Endothelial cell (in vitro differentiated cells): ENCODE measurements around the gene OR5J2. TPM values are rescaled to one million over a fixed set of nuclear protein-coding genes. Genes with fewer than 3 reads are reported as not detected.
"Not testable (repeated sequence)": the region's sequence is repeated elsewhere in the genome, so short reads cannot be mapped to it uniquely, and the experiment has no call there.

Experiments
- DNase-seq: peaks from one replicate; pipeline ENCODE4 v3.0.0; 2021; ENCODE audit warnings: low spot score
- H3K27ac Mint-ChIP-seq: one replicate; pipeline ENCODE4 v1.8.0; 2021; ENCODE audit warnings: mixed read lengths, inconsistent platforms; ENCODE audit not compliant: unreplicated experiment
- H3K27me3 Mint-ChIP-seq: one replicate; pipeline ENCODE4 v1.8.0; 2021; ENCODE audit warnings: mild to moderate bottlenecking, moderate library complexity, mixed read lengths, inconsistent platforms; ENCODE audit not compliant: unreplicated experiment
- H3K36me3 Mint-ChIP-seq: one replicate; pipeline ENCODE4 v1.8.0; 2021; ENCODE audit warnings: mild to moderate bottlenecking, low read depth, mixed read lengths, inconsistent platforms; ENCODE audit not compliant: unreplicated experiment
- H3K4me1 Mint-ChIP-seq: one replicate; pipeline ENCODE4 v1.8.0; 2021; ENCODE audit warnings: mild to moderate bottlenecking, mixed read lengths, inconsistent platforms; ENCODE audit not compliant: unreplicated experiment
- H3K4me3 Mint-ChIP-seq: one replicate; pipeline ENCODE4 v1.8.0; 2021; ENCODE audit warnings: mild to moderate bottlenecking, mixed read lengths, inconsistent platforms; ENCODE audit not compliant: unreplicated experiment
- H3K9me3 Mint-ChIP-seq: one replicate; pipeline ENCODE4 v1.8.0; 2021; ENCODE audit warnings: mixed read lengths, inconsistent platforms; ENCODE audit not compliant: unreplicated experiment
- long read RNA-seq: library from polyadenylated mRNA; unstranded; transcript quantifications from one replicate; pipeline ENCODE4 v2.0.0, GENCODE V29; 2020; ENCODE audit not compliant: unreplicated experiment
- total RNA-seq: library from RNA; stranded (reverse); fragmentation: NEBNext Ultra II Directional; extraction: Animal tissue kit (Norgen Biotek cat#: 25700); gene quantifications from one replicate; pipeline ENCODE4 v1.2.1, GENCODE V29; 2021; ENCODE audit not compliant: unreplicated experiment
- TF ChIP-seq, protein P1 (sequence below): fragments of 200-600 bp; sonication (generic); IDR thresholded peaks from one replicate; pipeline ENCODE4 v1.5.0; 2021; ENCODE audit warnings: antibody characterized with exemption; ENCODE audit not compliant: unreplicated experiment

OR5J2 gene
- total RNA-seq: not detected
- long read RNA-seq: 0 reads

- Mint-ChIP-seq H3K4me1 (no peaks in the 10 kb centered on the region), H3K27ac (no peak within 1 kb of the TSS), H3K9me3 (no peaks in the 10 kb centered on the region), H3K4me3 (no peak within 1 kb of the TSS), H3K27me3 (no peaks in the 10 kb centered on the region), H3K36me3 (no peaks in the 10 kb centered on the region)
- DNase-seq: no peak
- TF ChIP-seq, protein P1, sequence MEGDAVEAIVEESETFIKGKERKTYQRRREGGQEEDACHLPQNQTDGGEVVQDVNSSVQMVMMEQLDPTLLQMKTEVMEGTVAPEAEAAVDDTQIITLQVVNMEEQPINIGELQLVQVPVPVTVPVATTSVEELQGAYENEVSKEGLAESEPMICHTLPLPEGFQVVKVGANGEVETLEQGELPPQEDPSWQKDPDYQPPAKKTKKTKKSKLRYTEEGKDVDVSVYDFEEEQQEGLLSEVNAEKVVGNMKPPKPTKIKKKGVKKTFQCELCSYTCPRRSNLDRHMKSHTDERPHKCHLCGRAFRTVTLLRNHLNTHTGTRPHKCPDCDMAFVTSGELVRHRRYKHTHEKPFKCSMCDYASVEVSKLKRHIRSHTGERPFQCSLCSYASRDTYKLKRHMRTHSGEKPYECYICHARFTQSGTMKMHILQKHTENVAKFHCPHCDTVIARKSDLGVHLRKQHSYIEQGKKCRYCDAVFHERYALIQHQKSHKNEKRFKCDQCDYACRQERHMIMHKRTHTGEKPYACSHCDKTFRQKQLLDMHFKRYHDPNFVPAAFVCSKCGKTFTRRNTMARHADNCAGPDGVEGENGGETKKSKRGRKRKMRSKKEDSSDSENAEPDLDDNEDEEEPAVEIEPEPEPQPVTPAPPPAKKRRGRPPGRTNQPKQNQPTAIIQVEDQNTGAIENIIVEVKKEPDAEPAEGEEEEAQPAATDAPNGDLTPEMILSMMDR: no peak
Measured at GRCh38 chr11:56176318-56176717, at the start of gene OR5J2. TSS of gene OR5J2 (plus strand) at chr11:56176618. CDS start at chr11:56176618, 0 bp downstream.

GRCh38 chr11:56140151-56140661, 36.2 kb upstream of the OR5J2 start, which contains the start of gene OR8J3:
TSS of gene OR8J3 (minus strand) at chr11:56140201. CDS start at chr11:56137718, 2,483 bp downstream.
- TF ChIP-seq, protein P1: no peak

GRCh38 chr11:56143681-56144080, 32.7 kb upstream of the OR5J2 start:
- not testable (repeated sequence) for H3K27ac Mint-ChIP-seq, DNase-seq, H3K4me3 Mint-ChIP-seq, H3K36me3 Mint-ChIP-seq, H3K9me3 Mint-ChIP-seq, H3K4me1 Mint-ChIP-seq, H3K27me3 Mint-ChIP-seq

More at GRCh38 chr11:56140151-56140661, 36.2 kb upstream of the OR5J2 start, which contains the start of gene OR8J3:
- no peaks in the 10 kb centered on the region for H3K4me1 Mint-ChIP-seq
- DNase-seq: no peak
- H3K4me3 Mint-ChIP-seq: no peak within 1 kb of the TSS
- no peaks in the 10 kb centered on the region for H3K9me3 Mint-ChIP-seq
- no peaks in the 10 kb centered on the region for H3K27me3 Mint-ChIP-seq
- H3K27ac Mint-ChIP-seq: no peak within 1 kb of the TSS
- H3K36me3 Mint-ChIP-seq: no peaks in the 10 kb centered on the region

GRCh38 chr11:56151376-56151775, 25.0 kb upstream of the OR5J2 start:
- TF ChIP-seq, protein P1: no peak

DNA sequence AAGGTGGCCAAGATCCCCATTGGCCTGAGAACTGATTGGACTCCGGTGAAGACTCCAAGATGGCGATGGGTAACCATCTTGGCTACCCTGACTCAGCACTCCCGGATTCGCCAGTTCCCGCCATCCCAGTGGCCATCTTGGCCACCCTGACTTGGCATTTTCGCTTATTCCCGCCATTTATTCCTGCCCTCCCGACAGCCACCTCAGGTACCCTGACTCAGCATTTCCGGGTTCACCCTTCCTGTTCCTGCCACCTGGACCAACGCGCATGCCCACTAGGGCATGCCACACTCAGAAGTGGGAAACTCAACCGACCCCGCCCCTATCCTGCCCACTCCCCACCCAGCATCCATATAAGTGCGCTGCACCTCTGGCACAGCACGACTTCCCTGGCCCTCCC, 24.1 kb upstream of the OR5J2 start:
- DNase-seq: no peak
- H3K27ac Mint-ChIP-seq: no peak overlapping the region
- TF ChIP-seq, protein P1: no peak
- H3K27me3 Mint-ChIP-seq: peaks cover 3% of the 10 kb centered on the region
- H3K36me3 Mint-ChIP-seq: no peaks in the 10 kb centered on the region
- H3K9me3 Mint-ChIP-seq: peaks cover 5% of the 10 kb centered on the region
- H3K4me3 Mint-ChIP-seq: no peak overlapping the region
- no peaks in the 10 kb centered on the region for H3K4me1 Mint-ChIP-seq

More at GRCh38 chr11:56151376-56151775, 25.0 kb upstream of the OR5J2 start:
- no peaks in the 10 kb centered on the region for H3K36me3 Mint-ChIP-seq
- H3K4me3 Mint-ChIP-seq: no peak overlapping the region
- no peak overlapping the region for H3K27ac Mint-ChIP-seq
- no peaks in the 10 kb centered on the region for H3K4me1 Mint-ChIP-seq
- peaks cover 5% of the 10 kb centered on the region for H3K9me3 Mint-ChIP-seq
- no peak for DNase-seq
- peaks cover 3% of the 10 kb centered on the region for H3K27me3 Mint-ChIP-seq
